Nephron (organoid): ENCODE measurements around the gene OSBPL10.

Experiments used
- H3K27ac Mint-ChIP-seq, 3 experiments: 2 replicates each; pipeline ENCODE4 v1.8.0; 2020; ENCODE audit warnings: mixed read lengths in 3 of 3, mild to moderate bottlenecking in 2 of 3, moderate library complexity in 1 of 3
- H3K27me3 Mint-ChIP-seq: 2 replicates; pipeline ENCODE4 v1.8.0; 2021; ENCODE audit warnings: low read depth, mild to moderate bottlenecking, moderate library complexity, mixed read lengths
- H3K36me3 Mint-ChIP-seq: 2 replicates; pipeline ENCODE4 v1.8.0; 2020; ENCODE audit warnings: low read depth, mixed read lengths
- H3K4me1 Mint-ChIP-seq: 2 replicates; pipeline ENCODE4 v1.8.0; 2020; ENCODE audit warnings: mixed read lengths
- H3K4me3 Mint-ChIP-seq, 3 experiments: 2 replicates each; pipeline ENCODE4 v1.8.0; 2020; ENCODE audit warnings: mild to moderate bottlenecking in 3 of 3, mixed read lengths in 3 of 3, moderate library complexity in 2 of 3
- H3K9me3 Mint-ChIP-seq: 2 replicates; pipeline ENCODE4 v1.8.0; 2020; ENCODE audit warnings: mixed read lengths
- TF ChIP-seq, protein P1 (sequence below), 3 experiments: fragments of 200-600 bp; sonication (generic); IDR thresholded peaks; one replicate each; pipeline ENCODE4 v1.5.0; 2021; ENCODE audit warnings: antibody characterized with exemption in 3 of 3; ENCODE audit not compliant: unreplicated experiment in 3 of 3

OSBPL10 gene

DNA sequence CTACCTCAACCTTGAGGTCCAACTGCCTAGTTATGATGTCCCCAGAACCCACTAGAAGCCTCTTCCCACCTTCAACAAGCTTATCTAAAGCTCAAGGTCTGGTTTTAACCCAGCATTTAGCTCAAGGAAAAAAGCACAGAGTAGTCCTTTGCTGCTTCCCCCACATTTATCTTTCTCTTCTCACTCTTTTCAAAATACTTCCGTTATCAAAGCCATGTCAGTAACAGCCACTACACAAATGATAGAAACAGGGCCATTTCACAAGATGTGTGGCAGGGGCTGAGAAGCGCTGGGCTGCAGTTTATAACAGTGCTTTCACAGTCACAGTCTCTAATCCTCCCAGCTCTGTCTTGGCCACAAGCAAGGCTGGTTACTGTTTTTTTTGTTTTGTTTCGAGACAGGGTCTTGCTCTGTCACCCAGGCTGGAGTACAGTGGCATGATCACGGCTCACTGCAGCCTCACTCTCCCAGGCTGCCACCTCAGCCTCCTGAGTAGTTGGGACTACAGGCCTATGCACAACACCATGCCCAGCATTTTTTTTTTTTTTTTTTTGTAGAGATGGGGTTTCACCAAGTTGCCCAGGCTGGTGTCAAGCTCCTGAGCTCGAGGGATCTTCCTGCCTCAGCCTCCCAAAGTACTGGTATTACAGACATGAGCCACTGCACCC is 218.8 kb downstream of the OSBPL10 start:
- Mint-ChIP-seq H3K9me3 (peaks cover 6% of the 10 kb centered on the region), H3K4me3 (no peak overlapping the region), H3K27me3 (no peaks in the 10 kb centered on the region), H3K27ac (peak overlapping the region; percentile 64 to 76 (median 66)), H3K36me3 (peaks cover 7% of the 10 kb centered on the region), H3K4me1 (peaks cover 26% of the 10 kb centered on the region)
- TF ChIP-seq, protein P1, sequence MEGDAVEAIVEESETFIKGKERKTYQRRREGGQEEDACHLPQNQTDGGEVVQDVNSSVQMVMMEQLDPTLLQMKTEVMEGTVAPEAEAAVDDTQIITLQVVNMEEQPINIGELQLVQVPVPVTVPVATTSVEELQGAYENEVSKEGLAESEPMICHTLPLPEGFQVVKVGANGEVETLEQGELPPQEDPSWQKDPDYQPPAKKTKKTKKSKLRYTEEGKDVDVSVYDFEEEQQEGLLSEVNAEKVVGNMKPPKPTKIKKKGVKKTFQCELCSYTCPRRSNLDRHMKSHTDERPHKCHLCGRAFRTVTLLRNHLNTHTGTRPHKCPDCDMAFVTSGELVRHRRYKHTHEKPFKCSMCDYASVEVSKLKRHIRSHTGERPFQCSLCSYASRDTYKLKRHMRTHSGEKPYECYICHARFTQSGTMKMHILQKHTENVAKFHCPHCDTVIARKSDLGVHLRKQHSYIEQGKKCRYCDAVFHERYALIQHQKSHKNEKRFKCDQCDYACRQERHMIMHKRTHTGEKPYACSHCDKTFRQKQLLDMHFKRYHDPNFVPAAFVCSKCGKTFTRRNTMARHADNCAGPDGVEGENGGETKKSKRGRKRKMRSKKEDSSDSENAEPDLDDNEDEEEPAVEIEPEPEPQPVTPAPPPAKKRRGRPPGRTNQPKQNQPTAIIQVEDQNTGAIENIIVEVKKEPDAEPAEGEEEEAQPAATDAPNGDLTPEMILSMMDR (IDR thresholded peaks at IDR 0.05; ENCODE audit: unreplicated experiment in 3 of 3): no peak

DNA sequence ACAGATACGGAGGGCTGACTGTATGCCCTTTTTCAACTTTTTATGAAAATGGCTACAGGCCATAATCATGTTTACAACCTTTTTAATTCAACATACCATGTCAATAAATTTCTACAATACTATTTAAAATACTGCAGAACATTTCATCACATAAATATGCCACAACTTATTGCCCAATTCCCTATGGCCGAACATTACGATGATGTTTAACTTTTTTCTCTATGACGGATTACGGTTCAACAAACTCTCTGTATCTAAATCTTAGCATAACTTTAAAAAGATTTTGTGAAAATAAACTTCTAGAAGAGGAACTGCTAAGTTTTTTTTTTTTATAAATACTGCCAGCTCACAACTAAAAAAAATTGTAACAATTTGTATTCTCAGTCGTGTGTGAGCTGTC is 220.4 kb downstream of the OSBPL10 start:
- Mint-ChIP-seq H3K27ac (no peak overlapping the region), H3K9me3 (peaks cover 6% of the 10 kb centered on the region), H3K36me3 (peaks cover 7% of the 10 kb centered on the region), H3K4me1 (peaks cover 26% of the 10 kb centered on the region), H3K27me3 (no peaks in the 10 kb centered on the region), H3K4me3 (no peak overlapping the region)
- TF ChIP-seq, protein P1 (IDR thresholded peaks at IDR 0.05; ENCODE audit: unreplicated experiment in 3 of 3): no peak

DNA sequence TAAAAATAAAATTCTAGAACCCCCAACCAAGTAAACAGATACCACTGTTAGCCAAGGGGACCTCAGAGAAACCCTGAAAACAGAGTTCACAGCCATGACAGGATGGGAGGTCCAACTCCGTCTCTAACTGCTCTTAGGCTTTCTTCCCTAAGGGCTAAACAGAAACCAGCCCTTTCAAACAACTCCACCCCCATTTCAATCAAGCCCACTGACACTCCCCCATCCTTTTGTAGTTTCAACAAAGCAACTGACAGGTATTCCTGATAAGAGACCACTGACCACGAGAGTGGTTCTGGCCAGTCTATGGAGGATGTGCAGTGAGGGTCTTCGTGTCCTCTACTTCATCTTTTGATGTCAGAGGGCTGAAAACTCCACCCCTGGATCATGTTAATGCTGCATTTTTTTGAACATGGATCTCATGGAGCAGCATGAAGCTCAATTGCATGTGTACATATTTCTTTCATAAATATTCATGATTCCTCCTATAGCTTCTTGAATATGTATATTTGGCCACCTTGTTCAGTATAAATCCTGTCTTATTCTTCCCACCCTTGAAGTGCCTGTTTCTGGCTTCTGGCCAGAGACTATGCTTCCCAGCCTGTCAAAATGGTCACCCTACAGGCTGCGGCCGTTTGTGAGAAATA is 222.6 kb downstream of the OSBPL10 start:
- no peaks in the 10 kb centered on the region for H3K27me3 Mint-ChIP-seq
- TF ChIP-seq, protein P1 (IDR thresholded peaks at IDR 0.05; ENCODE audit: unreplicated experiment in 3 of 3): no peak
- H3K4me1 Mint-ChIP-seq: peaks cover 12% of the 10 kb centered on the region
- no peak overlapping the region for H3K27ac Mint-ChIP-seq
- H3K4me3 Mint-ChIP-seq: no peak overlapping the region
- peaks cover 7% of the 10 kb centered on the region for H3K36me3 Mint-ChIP-seq
- H3K9me3 Mint-ChIP-seq: peaks cover 6% of the 10 kb centered on the region

DNA sequence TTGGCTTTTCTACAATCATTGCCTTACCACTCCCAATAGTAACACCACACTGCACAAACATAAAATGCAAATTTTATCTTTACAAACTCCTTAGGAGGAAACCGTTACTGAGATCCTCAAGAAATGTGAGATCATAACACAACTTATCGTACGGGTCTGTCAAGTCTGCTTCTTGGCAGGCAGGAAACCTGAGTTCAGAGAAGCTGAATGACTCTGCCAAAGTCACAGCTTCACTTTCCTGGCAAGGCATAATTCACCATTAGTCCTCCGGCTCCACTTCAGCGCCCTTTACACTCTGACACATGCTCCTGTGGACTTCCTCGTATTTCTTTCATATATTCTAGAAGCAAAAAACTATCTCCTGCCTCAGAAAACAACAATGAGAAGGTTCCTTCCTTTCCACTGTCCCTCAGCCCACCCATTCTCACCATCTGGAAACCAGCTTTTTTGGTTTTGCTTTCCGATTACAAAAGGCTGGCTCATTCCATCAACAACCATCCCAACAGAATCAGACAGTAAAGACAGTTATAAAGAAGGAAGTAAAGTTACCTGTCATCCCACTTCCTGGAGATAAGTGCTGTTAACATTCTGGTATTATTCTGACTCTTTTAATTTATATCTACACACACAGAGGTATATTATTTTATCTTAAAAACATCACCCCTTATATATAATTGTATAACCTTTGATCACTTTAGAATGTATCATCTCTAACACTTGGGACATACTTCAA is 225.0 kb downstream of the OSBPL10 start:
- H3K4me3 Mint-ChIP-seq: no peak overlapping the region
- peaks cover 3% of the 10 kb centered on the region for H3K4me1 Mint-ChIP-seq
- no peaks in the 10 kb centered on the region for H3K27me3 Mint-ChIP-seq
- TF ChIP-seq, protein P1 (IDR thresholded peaks at IDR 0.05; ENCODE audit: unreplicated experiment in 3 of 3): no peak
- H3K36me3 Mint-ChIP-seq: peaks cover 7% of the 10 kb centered on the region
- no peak overlapping the region for H3K27ac Mint-ChIP-seq
- H3K9me3 Mint-ChIP-seq: peaks cover 6% of the 10 kb centered on the region

DNA sequence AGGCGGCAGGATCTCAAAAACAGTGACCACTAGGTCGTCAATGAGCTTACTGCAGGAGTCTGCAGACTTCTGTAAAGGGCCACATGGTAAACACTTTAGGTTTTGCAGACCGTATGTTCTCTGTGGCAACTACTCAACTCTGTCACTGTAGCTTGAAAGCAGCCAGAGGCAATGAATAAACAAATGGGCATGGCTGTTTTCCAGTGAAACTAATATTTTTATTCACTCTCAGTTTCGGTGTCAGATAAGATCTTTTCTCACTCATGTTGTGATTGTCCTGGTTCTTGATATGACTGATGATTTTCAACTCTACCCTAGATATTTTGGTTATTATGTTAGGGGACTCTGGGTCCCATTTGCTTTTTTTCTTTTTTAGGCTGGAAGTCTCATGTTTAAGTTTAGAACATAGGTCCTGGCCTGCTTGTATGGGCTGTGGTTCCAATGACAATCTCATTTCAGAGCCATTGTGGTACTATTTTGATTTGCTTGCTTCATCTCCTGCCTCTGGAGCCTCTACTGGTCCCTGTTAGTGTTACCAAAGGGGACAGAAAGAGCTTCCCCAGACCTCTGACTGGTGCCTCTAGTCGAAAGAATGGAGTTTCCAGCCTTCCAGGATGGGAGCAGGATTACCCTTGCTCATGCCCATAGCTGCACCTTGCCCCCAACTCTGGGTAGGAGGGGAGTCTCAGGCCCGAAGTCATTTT is 226.3 kb downstream of the OSBPL10 start:
- peaks cover 3% of the 10 kb centered on the region for H3K4me1 Mint-ChIP-seq
- TF ChIP-seq, protein P1 (IDR thresholded peaks at IDR 0.05; ENCODE audit: unreplicated experiment in 3 of 3): no peak
- H3K4me3 Mint-ChIP-seq: no peak overlapping the region
- no peaks in the 10 kb centered on the region for H3K27me3 Mint-ChIP-seq
- peaks cover 7% of the 10 kb centered on the region for H3K36me3 Mint-ChIP-seq
- peak overlapping the region in 1 of 3 experiments; percentile 24 for H3K27ac Mint-ChIP-seq
- H3K9me3 Mint-ChIP-seq: peaks cover 6% of the 10 kb centered on the region
